GM13976 (cell line): ENCODE data around the gene DUOX2.

Experiments used
- DNase-seq: peaks from one replicate; pipeline ENCODE4 v3.0.0; 2012; ENCODE audit warnings: low spot score
- in situ Hi-C: fragments of 300-500 bp; cut with MboI; formaldehyde crosslinking; loops from one replicate; pipeline ENCODE4 v1.12.0; 2022; ENCODE audit warnings: low sequenced_read_pairs, mixed read lengths, inconsistent platforms; ENCODE audit not compliant: unreplicated experiment
- TF ChIP-seq, protein P1 (sequence below): IDR thresholded peaks from 2 replicates; pipeline ENCODE4 v1.5.1; 2012; ENCODE audit warnings: borderline replicate concordance, mild to moderate bottlenecking; ENCODE audit not compliant: insufficient read depth; ENCODE audit errors: extremely low read depth, missing control alignments, control extremely low read depth

Gene DUOX2

GRCh38 chr15:45093622-45094357 lies 20.2 kb downstream of the DUOX2 start:
- DNase-seq, result peak; percentile 16
- in situ Hi-C loops, result no loop called here
- TF ChIP-seq, protein P1, sequence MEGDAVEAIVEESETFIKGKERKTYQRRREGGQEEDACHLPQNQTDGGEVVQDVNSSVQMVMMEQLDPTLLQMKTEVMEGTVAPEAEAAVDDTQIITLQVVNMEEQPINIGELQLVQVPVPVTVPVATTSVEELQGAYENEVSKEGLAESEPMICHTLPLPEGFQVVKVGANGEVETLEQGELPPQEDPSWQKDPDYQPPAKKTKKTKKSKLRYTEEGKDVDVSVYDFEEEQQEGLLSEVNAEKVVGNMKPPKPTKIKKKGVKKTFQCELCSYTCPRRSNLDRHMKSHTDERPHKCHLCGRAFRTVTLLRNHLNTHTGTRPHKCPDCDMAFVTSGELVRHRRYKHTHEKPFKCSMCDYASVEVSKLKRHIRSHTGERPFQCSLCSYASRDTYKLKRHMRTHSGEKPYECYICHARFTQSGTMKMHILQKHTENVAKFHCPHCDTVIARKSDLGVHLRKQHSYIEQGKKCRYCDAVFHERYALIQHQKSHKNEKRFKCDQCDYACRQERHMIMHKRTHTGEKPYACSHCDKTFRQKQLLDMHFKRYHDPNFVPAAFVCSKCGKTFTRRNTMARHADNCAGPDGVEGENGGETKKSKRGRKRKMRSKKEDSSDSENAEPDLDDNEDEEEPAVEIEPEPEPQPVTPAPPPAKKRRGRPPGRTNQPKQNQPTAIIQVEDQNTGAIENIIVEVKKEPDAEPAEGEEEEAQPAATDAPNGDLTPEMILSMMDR, result no peak

DNA sequence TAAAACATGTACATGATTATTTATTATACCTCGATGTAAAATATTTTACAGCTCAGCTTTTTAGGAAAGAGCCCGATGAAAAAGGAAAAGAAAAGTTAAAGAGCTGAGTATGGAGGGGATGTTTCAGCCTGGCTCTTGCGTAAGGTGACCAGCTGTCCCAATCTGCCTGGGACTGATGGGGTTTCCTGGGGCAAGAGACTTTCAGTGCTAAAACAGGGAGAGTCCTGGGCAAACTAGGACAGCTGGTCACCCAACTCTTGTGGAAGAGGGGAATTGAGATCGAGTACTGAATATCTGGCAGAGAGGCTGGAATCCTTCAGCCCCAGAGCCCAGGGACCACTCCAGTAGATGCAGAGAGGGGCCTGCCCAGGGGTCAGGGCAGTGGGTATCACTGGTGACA lies 21.0 kb downstream of the DUOX2 start:
- TF ChIP-seq, protein P1, result no peak
- in situ Hi-C loops, result no loop called here
- no peak for DNase-seq

DNA sequence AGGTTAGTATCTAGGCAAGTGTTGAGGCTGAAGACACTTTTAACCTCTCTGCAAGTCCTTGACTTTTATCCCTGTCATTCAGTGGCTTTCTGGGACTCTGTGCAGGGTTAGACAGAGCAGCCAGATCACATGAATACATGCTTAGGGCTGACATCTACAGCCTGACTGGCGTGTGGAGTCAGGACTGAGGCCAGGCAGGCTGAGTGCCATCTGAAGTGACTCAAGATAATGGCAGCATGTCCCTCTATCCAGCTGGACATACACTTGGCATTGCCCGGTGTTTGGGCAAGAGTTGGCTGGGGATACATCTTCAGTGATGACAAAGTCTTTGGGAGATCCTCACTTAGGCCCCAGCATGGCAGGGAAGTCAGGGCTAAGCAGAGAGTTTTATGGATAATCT lies 22.4 kb downstream of the DUOX2 start:
- TF ChIP-seq, protein P1, result no peak
- no peak for DNase-seq
- in situ Hi-C loops, result no loop called here

DNA sequence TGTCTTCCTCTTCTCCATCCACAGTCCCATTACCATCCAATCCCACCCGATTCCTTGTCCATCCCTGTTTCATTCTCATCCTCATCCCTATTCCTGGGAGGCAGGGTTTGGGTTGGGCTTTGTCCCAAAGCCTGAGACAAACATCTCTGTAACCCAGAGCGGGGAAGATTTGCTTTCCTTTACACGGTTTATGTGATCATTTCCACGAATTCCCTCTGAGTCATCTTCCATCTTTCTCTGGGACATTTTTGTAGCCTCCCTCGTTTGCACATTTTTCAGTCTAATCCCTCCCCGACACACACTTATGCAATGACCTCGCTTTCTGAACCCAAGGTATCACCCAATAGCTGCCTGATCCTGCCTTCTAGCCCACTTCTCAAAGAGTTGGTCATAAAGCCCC lies 22.8 kb downstream of the DUOX2 start:
- DNase-seq, result no peak
- in situ Hi-C loops, result no loop called here
- TF ChIP-seq, protein P1, result no peak

GRCh38 chr15:45089712-45090373 lies 24.1 kb downstream of the DUOX2 start:
- DNase-seq, result no peak
- in situ Hi-C loops, result no loop called here
- TF ChIP-seq, protein P1, result no peak

- no peak for DNase-seq
- TF ChIP-seq, protein P1, result no peak
These were observed 24.9 kb downstream of the DUOX2 start for GRCh38 chr15:45088801-45089711.

More at GRCh38 chr15:45088801-45089711, 24.9 kb downstream of the DUOX2 start:
- in situ Hi-C loops, result no loop called here
